ENCODE measurements around the gene SF3B6. TPM values are rescaled to one million over a fixed set of nuclear protein-coding genes. Genes with fewer than 3 reads are reported as not detected.
"Not testable (repeated sequence)": the region's sequence is repeated elsewhere in the genome, so short reads cannot be mapped to it uniquely, and the experiment has no call there.

The SF3B6 gene
- total and polyA plus RNA-seq, 9 donors = 60.6 to 145 (median 85.2) TPM

DNA sequence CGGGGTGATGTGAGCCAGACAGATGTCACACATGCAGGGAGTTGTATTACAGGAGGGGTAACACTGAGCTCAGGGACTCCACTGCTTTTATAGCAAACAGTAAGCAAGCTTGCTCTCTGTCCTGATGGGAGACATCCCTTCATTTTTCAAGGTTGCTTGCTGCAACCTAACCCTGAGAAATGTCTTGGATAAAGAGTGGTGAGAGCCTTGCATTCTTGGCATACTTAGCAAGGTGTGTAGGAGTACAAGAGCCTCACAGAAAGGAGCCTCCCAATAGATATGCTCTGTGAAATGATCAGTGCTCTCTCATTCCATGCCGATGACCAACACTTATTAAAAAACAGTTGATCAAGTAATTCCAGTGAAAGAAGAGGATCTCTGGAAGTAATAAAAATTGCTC is 38.9 kb upstream of the SF3B6 start:
- Histone ChIP-seq H3K9me3 (no peaks in the 10 kb centered on the region), H3K36me3 (no peaks in the 10 kb centered on the region), H3K27me3 (no peaks in the 10 kb centered on the region), H3K4me3 (no peak overlapping the region), H3K27ac (no peak overlapping the region), H3K4me1 (ENCODE audit: insufficient read depth) (peaks cover 7% of the 10 kb centered on the region)
- WGBS, 3 donors = 5 to 10% (median 5%) methylated on average over 2 of the region's 2 CpGs
- intact Hi-C loops (cut with DNase I) = loop anchor here in 1 of 4 donors (5.0 kb wide), 1 partner anchor 257 kb away; no protein-coding TSS in a partner anchor
- DNase-seq = no peak
- TF ChIP-seq, protein P1, sequence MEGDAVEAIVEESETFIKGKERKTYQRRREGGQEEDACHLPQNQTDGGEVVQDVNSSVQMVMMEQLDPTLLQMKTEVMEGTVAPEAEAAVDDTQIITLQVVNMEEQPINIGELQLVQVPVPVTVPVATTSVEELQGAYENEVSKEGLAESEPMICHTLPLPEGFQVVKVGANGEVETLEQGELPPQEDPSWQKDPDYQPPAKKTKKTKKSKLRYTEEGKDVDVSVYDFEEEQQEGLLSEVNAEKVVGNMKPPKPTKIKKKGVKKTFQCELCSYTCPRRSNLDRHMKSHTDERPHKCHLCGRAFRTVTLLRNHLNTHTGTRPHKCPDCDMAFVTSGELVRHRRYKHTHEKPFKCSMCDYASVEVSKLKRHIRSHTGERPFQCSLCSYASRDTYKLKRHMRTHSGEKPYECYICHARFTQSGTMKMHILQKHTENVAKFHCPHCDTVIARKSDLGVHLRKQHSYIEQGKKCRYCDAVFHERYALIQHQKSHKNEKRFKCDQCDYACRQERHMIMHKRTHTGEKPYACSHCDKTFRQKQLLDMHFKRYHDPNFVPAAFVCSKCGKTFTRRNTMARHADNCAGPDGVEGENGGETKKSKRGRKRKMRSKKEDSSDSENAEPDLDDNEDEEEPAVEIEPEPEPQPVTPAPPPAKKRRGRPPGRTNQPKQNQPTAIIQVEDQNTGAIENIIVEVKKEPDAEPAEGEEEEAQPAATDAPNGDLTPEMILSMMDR (IDR thresholded peaks at IDR 0.05) = no peak

- Histone ChIP-seq H3K9me3 (no peaks in the 10 kb centered on the region), H3K4me3 (no peak overlapping the region), H3K4me1 (ENCODE audit: insufficient read depth) (peaks cover 7% of the 10 kb centered on the region), H3K36me3 (no peaks in the 10 kb centered on the region), H3K27me3 (no peaks in the 10 kb centered on the region), H3K27ac (no peak overlapping the region)
- WGBS, 3 donors = 8 to 20% (median 10%) methylated on average over 2 of the region's 2 CpGs
- TF ChIP-seq POLR2A (IDR thresholded peaks at IDR 0.05) (no peak), EP300 (IDR thresholded peaks at IDR 0.05) (no peak)
- TF ChIP-seq, protein P1 (IDR thresholded peaks at IDR 0.05) = no peak
- intact Hi-C loops (cut with DNase I) = no loop called here
- DNase-seq = no peak
Measured at GRCh38 chr2:24111407-24111901, 35.3 kb upstream of the SF3B6 start.

- H3K27me3 ChIP-seq = no peaks in the 10 kb centered on the region
- TF ChIP-seq POLR2A (IDR thresholded peaks at IDR 0.05) (no peak), EP300 (IDR thresholded peaks at IDR 0.05) (no peak)
- TF ChIP-seq, protein P1 (IDR thresholded peaks at IDR 0.05) = no peak
- WGBS, 3 donors = 69 to 77% (median 73%) methylated on average over 7 of the region's 7 CpGs
- peaks cover 7% of the 10 kb centered on the region for H3K4me1 ChIP-seq (ENCODE audit: insufficient read depth)
- H3K27ac ChIP-seq = no peak overlapping the region
- H3K4me3 ChIP-seq = no peak overlapping the region
- intact Hi-C loops (cut with DNase I) = no loop called here
- no peak for DNase-seq
- no peaks in the 10 kb centered on the region for H3K9me3 ChIP-seq
- H3K36me3 ChIP-seq = no peaks in the 10 kb centered on the region
Measured at GRCh38 chr2:24110660-24111303, 34.7 kb upstream of the SF3B6 start.

DNA sequence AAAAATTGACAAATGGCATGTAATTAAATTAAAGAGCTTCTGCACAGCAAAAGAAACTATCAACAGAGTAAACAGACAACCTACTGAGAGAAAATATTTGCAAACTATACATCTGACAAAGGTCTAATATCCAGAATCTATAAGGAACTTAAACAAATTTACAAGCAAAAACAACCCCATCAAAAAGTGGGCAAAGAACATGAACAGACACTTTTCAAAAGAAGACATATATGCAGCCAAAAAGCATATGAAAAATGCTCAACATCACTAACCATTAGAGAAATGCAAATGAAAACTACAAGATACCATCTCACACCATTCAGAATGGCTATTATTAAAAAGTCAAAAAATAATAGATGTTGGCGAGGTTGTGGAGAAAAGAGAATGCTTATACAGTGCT is 33.3 kb upstream of the SF3B6 start:
- WGBS, 3 donors = 95 to 100% (median 98%) methylated on average over 1 of the region's 1 CpG
- not testable (repeated sequence) for H3K27me3 ChIP-seq

DNA sequence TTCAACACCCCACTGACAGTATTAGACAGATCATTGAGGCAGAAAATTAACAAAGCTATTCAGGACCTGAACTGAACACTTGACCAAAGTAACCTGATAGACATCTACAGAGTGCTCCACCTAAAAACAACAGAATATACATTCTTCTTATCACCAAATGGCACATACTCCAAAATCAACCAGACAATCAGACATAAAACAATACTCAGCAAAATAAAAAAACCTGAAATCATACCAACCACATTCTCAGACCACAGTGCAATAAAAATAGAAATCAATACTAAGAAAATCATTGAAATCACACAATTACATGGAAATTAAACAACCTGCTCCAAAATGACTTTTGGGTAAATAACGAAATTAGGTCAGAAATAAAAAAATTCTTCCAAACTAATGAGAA is 31.2 kb upstream of the SF3B6 start:
- H3K27me3 ChIP-seq = no peaks in the 10 kb centered on the region
- no peaks in the 10 kb centered on the region for H3K9me3 ChIP-seq
- TF ChIP-seq, protein P1 (IDR thresholded peaks at IDR 0.05) = no peak
- TF ChIP-seq EP300 (IDR thresholded peaks at IDR 0.05) (no peak), POLR2A (IDR thresholded peaks at IDR 0.05) (no peak)
- peaks cover 7% of the 10 kb centered on the region for H3K4me1 ChIP-seq (ENCODE audit: insufficient read depth)
- H3K4me3 ChIP-seq = no peak overlapping the region
- H3K27ac ChIP-seq = no peak overlapping the region
- intact Hi-C loops (cut with DNase I) = no loop called here
- no peaks in the 10 kb centered on the region for H3K36me3 ChIP-seq
- 50 to 98% (median 52%) methylated on average over 1 of the region's 1 CpG for WGBS, 3 donors
- no peak for DNase-seq

More for the DNA sequence above, 33.3 kb upstream of the SF3B6 start:
- H3K27ac ChIP-seq; H3K9me3 ChIP-seq; intact Hi-C loops (cut with DNase I); DNase-seq; H3K4me1 ChIP-seq (ENCODE audit: insufficient read depth); H3K36me3 ChIP-seq; H3K4me3 ChIP-seq: not testable (repeated sequence)

All from ovary (tissue), 9 donors.